DMS79 treated with DMSO at 0.1 percent for 48 hours (cell line): ENCODE measurements around the gene TMEM182.

ENCODE experiments used
- DNase-seq: peaks from one replicate; lab custom pipeline; 2025; lab: John Stamatoyannopoulos, UW

The TMEM182 gene, protein sequence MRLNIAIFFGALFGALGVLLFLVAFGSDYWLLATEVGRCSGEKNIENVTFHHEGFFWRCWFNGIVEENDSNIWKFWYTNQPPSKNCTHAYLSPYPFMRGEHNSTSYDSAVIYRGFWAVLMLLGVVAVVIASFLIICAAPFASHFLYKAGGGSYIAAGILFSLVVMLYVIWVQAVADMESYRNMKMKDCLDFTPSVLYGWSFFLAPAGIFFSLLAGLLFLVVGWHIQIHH

DNA sequence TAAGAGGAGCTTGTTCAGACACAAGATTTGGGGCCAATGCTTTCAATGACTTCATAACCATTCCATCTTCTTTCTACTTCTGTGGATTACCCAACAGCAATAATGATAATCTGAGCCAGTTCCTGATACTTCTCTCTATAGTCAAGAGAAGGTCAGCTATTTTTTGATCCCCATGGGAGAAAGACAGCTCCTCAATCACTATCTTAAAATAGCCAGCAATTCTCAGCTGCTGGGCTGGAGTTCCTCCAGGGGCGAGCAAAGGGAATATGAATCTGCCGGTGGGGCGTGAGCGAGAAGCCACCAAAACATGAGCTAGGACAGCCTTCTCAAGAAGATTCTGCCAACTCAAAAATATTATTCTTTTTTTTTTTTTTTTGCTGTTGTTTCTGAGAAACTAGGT is at the start of gene TMEM182:
TSS of gene TMEM182 (plus strand) at position 269 of the 400 bp plus-strand sequence. CDS start 187 bp downstream, outside the sequence.
- no peak for DNase-seq

DNA sequence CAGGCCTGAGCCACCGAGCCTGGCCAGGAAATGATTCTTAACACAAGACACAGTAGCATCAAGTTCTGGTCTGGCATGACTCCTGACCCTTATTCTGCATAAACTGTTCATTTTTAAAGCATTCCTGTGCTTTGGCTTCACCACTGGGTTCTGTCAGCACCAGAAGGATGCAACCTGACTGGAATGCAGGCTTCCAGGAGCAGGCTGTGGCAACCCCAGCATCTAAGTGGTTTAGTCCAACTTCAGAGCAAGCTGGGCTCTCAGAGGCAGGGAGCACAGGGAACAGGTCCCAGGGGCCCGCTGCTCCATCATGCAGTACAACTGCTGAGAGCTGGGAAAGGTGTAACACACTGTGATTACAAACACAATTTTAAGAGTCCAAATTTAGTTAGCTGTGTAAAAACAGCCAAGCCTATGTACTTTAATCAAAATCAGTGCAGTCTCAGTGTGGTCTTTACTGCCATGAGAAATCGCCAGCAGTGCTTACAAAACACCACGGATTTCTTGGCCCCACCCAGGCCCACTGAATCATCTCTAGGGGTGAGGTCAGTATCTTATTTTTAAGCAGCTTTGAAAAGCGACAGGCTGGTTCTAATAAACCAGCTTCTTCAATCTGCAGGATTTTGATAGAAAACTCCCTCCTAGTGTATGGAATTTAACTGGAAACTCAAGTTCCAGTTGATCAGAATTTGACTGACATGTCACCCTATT is 44.4 kb upstream of the TMEM182 start:
- DNase-seq, result no peak

DNA sequence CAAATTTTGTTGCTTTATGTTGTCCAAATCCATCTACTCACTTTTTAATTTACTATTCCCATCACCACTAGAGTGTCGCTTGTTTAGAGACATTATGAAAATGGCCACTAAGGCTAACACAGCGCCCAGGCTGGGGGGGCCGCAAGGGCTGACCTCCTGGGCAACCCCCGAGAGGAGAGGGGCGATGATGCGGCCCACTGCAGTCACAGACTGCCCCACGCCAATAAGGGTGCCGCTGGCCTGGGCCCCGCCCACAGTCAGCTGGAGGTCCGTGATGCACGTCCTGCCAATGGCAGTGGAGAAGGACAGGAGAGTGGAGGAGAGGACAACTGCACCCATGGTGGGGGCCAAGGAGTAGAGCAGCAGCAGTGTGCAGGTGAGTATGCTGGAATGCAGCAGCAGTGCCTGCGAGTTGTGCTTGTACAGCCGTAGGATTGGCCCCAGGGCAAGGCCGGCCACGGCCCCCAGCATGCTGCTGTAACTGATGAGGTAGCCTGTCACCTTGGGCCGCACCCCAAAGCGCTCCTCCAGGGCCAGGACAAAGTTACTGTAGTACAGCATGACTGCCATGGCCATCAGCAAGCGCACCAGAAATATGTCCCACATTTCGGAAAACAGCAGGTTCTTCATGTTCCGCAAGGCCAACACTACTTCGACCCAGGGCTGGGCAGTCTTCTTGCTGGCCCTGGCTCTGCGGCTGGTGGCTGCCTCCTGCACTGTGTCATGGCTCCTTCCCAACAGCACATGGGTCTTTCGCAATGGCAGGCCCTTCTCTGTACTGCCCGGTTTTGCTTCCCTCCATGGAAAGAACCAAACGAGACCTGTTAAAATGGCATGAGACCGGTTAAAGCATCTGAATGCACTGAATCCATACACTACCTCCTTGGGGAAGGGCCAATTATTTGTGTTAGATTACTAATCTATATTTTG is 43.2 kb upstream of the TMEM182 start:
- DNase-seq, result no peak

DNA sequence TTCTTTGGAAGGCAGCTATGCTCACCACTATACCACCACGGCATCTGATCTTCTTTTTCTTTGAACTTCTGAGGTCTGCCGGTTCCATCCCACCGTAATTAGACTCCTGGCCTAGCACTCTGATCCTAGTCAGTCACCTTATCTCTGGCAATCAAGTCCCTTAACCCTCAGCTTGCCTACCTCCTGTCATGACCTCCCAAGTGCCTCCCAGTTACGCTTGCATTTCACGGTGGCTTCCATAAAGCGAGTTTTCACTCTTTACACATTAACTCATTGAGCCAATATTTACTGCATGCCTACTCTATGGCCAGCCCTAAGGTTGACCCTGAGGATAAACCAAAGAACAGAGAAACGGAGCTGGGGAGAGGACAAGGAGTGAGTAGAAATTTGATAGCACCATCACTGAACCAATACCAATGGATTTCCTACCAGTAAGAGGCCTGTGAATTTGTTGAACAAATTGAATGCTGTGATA is 37.8 kb upstream of the TMEM182 start:
- no peak for DNase-seq

DNA sequence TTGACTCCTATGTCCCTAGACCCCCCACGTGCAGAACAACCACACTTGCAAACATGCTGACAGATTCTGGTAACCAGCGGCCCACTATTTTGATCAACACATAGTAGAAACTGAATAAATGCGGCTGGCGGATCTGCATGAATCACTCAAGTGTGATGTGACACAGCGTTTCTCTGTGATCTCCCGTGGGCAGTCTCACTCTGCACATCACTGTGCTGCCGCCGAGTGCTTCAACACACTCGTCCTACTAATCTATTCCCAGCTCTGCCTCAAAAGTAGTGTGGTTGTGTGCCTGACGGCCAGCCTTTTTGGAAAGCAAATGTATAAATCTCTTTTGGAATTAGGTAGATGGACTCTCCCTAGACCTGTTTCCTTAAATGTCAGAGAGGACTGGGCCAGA is 37.3 kb upstream of the TMEM182 start:
- no peak for DNase-seq

DNA sequence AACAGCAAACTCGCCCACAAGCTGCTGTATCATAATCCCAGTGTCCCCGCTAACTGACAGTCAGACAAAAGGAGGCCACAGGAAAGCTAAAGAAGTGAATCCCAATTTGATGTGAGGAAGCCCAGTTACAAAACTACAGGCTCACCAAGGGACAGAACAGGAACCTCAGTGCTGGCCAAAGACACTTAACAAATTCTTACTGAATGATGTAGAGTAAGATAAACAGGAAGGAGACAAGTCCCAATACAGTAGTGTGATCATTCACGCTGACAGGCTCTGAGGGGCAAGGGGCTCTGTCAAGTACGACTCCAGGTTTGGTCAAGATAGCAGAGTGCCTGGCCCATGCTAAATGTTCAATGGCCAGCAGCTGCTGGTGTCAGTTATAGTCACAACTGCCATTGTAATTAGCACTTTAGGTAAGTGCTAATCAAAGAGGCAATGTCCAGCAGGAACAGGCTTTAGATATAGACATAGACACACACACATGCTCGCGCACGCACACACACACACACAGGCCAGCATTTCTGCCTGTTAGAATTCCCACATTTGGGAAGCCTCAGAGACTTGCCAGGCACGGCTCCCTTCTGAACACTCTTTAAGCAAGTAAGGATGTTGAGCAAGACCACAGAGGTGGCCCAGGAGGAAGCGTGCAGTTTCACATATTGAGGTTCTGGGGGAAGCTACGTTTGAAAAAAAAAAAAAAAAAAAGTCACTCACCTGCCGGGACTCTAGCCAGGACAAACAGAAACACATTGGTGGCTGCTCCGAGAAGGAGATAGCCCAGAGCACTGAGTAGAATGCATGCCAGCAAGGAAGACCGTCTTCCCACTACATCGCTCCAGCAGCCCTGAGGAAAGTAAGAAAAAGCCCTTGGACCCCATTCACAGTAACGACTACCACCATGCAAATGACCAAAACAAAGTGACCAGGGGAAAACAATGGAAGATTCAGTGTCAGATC is 35.4 kb upstream of the TMEM182 start:
- no peak for DNase-seq

DNA sequence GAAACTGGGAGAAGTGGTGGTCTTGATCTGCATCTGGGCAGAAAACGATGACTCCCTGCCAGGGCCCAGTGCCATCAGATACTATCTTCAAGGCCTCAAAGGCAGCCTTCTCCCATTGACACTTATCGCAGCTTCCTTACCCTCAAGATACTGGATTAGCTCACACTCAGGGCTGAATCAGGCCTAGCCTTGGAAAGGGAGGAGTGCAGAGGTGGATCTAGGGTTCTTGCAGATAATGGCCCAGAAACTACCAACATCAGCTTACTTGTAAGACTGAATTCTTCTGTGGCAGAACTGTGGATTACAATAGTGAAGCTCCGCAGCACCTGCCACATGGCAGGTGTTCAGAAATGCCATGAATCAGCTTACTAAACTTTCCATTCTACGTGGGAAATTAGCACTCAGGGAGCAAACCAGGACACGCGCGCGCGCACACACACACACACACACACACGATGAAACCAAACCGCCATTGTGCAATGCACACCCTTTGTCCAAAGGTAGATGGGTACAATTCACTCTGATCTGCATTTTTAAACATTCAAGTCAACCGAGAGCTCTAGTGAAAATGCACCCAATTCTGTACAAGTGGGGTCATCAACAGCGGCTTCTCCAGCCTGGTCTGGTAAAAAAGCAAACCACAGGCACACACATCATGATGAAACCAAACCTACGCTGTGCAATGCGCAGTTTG is 26.3 kb upstream of the TMEM182 start:
- DNase-seq, result peak; percentile 43

DNA sequence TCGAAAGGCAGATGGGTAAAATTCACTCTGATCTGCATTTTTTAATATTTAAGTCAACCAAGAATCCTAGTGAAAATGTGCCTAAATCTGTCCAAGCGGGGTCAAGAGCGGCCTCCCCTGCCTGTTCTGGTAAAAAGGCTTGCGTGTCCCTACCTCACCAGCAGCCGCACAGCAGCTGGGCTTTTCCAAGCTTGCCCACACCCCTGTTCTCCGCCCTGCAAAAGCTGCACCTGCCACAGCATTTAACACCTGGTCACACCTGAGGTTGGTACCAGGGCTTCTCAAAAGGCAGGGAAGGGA is 25.8 kb upstream of the TMEM182 start:
- no peak for DNase-seq

DNA sequence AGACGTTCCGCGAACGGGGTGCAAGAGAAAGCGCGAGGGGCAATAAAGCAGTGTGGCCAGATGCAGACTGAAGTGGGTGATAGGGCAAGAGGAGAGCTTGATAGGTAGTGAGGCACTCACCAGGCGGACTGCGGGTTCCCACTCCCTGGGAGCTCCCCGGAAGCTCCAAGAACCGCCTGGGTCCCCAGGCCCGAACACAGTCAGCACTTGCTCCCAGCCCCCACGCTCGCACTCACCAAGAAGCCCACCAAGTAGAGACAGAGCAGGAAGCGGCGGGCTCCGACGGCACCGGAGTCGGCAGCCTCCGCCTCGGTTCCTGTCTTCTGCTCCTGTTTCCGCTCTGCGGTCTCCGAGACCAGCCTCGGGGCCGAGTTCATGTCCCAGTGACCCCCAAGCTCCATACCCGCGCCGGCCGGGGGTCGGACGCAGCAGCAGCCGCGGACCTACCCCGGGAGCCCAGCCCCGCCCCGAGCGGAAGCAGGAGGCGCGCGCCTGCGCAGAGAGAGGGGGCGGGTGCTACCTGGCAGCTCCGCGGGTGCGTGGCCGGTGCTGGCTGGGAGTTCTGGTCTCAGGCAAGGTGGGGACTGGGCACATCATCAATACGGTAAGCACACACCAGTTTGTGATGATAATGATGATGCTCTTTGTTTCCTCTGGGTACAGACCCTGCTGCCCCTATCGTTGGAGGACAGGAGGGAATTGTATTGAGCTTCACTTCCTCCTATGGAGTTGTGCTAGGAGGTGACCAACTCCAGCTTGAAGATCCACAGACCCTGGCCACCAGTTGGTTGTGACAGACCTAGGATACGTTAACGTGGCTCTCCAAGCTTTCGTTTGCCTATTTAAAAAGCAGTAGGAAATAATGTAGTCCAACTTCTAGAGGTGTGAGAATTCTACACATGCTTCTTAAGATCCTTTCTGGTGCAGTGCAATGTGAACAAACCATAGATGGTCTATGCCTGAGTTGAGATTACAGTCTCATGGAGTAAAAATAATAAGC is 25.1 kb upstream of the TMEM182 start:
- DNase-seq, result peak; percentile 72

DNA sequence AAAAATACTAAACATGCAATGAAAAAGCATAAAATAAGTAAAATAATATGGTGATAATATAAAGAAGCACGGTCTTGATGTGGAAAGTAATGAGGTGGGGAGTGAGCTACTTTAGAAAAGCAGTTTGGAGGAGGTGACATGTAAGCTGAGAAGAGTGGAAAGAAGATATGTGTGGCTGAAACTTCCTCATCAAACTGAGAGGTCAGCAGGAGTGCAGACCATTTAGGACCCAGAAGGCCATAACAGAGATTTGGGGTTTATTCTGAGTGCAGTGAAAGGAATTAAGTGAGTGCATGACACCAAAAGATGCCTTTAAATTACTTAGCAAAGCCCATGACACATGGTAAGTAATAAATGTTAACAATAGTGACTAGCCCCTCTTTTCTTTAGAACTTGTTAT is 24.4 kb upstream of the TMEM182 start:
- DNase-seq, result no peak

DNA sequence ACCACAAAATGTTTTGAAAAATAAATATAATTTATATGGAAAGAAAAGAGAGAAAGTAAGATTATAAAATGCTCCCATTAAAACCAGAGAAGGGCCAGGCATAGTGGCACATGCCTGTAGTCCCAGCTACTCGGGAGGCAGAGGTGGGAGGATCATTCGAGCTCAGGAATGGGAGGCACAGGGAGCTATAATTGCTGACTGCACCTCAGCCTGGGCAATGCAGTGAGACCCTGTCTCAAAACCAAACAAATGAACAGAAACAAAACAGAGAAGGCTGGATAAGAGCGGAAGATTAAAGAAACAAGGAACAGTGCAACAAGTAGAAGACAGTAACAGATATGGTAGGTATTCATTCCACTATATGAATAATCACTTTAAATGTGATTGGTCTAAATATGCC is 18.6 kb upstream of the TMEM182 start:
- DNase-seq, result no peak

DNA sequence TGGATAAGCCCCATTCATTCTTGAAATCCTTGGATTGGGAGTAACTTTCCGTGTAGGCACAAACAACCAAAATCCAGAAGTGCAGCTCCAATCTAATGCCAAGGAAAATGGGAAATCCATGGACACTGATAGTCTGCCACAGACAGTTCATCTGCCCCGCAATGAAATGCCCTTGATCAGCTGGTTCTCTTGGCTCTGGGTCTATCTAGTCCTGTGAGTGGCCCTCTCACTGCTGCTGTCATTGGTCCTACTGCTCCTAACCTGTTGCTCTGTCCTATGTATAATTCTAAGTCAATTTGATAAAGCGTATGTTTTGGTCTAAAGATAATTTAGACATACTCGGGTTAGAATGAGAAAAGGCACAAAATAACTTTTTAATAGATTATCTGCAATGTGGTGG is 13.7 kb upstream of the TMEM182 start:
- no peak for DNase-seq

DNA sequence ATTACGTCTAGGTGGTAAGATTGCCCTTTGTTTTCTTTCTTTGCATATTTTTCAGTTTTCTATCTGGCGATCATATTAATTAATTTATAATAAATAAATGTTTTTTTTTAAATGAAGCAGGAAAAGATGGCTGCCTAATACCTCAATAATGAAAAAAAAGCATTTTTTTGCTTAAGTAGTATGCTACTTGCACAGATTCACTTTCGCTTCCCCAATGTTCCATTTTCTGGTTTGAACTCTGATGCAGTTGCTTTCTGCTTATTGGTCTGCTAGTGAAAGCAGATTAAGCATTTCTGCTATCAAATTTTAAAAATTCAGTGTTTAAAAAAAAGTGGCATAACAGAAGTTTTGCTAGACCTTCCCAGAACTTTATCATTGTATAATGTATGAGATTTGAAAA is 11.9 kb upstream of the TMEM182 start:
- no peak for DNase-seq

DNA sequence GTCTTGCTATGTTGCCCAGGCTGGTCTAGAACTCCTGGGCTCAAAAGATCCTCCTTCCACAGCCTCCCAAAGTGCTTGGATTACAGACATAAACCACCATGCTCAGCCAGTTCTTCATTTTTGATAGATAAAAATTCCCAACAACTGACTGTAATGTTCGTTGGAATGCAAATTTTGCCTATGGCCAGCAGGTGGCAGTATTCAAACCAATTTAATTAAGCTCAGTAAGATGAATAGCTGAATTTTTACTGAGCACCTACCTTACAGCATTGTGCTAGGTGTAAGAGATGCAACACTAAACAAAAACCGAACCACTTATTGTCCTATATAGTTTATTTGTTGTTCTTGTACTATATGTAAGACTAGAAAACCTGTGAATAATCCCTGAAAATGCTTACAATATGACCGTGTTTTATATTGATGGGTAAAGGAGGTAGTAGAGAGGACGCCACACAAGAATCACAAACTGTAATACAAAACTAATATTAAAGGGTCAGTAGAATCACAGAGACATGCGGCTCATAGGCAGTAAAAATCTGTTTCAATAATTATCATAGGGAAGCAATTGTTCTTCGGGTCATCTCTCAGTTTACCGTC is 8.2 kb upstream of the TMEM182 start:
- peak; percentile 36 for DNase-seq

DNA sequence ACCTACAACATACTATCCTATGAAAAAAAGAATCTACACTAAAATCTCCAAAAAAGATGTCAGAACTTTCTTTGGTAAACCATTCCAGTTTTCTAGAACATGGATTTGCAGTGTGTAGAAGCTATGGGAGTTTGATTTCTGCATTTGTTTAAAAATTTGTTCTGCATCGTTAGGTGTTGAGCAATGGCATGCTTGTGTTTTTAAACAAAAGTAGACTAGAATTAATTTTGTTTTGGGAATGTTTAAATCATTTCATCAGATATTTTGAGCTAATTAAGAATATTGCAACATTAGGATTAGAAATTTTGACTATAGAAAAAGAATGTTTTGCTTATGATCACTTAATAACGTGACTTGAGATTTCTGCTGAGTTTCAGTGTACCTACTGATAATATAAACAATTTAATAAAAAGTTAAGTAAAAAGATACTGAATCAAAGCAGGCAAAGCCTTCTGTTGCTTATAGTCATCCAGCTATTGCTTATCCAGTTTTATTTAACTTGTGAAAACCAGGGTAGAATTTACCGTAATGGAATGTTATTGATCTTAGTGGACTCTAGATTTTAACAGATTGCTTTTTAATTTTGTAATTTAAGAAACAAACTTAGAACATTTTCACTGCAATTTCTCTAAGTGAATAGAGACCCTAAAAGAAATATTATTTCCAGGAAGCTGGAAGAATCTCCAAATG is 7.2 kb upstream of the TMEM182 start:
- DNase-seq, result no peak

DNA sequence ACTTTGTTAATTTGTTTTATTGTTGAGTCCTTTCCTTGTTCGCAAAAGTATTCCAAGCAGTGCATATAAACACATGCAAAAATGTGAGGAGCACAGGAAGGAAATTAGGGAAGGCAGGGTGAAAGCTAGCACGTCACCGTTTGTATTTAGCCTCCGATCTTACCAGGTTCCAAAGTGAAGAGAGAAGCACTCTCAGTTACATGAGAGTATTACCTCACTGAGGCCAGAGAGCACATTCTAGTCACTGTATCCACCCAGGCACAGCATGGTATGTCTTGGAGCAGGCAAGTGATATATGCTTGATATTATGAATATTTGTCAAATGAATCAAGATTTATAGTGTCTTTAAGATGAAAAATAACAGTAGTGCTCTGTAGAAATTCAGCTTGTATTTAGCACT is 6.5 kb upstream of the TMEM182 start:
- no peak for DNase-seq

DNA sequence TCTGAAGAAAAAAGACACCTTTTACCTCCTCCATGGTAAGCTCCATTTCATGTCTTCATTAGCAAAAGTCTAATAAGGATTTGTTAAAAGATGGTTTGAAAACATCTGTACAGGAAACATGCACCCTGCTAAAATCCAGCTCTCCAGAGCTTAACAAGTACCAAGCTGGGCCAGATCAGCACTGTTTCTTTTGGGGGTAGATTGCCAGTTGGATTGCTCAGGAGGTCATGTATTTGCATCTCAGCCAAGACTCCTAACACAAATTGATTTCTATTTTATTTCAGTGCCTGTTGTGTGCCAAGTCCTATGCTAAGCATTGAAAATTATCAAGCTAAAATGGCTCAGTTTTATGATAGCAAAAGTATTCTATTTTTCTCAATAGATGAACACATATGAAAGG is 3.4 kb upstream of the TMEM182 start:
- DNase-seq, result no peak

DNA sequence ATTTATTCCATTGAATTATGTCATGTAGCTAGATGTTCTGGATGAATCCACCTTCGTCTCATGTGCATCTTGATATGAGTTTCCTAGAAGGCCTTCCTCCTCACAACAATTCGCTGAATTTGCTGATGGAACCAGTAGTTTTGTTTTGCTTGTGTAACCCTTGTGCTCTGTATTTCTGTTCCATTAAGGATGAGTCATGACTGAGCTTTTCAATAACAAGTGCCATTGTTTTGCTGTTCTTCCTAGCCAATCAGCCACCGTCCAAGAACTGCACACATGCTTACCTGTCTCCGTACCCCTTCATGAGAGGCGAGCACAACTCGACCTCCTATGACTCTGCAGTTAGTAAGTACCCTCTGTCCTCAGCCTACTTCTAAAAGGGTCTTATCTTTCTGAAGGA is 2.3 kb downstream of the TMEM182 start:
- no peak for DNase-seq

DNA sequence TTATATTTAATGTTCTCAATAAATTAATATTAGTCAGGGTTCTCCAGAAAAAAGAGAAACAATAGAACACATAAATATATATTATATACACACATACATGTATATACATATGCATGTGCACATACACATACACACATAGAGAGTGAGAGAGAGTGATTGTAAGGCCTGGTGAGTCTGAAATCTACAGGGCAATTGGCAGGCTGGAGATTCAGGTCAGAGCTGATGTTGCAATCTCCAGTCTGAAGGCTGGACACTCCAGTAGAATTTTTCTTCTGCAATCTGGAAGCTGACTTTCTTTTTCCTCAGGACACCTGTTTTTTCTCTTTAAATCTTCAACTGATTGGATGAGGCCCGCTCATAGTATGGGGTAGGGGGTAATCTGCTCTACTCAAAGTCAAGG is 3.2 kb downstream of the TMEM182 start:
- DNase-seq, result no peak
